Liver (tissue), 9 donors: ENCODE measurements around the gene LIM2. TPM values are rescaled to one million over a fixed set of nuclear protein-coding genes. Genes with fewer than 3 reads are reported as not detected.

Experiments used
- DNase-seq: peaks from one replicate; pipeline ENCODE4 v3.0.0-alpha.2; 2017; ENCODE audit warnings: low spot score
- H3K27ac ChIP-seq, 2 donors: one replicate each; pipeline ENCODE4 v1.7.0; 2013; ENCODE audit warnings: inconsistent platforms in 2 of 2, low read length in 2 of 2, control low read depth in 1 of 2, low read depth in 1 of 2, mild to moderate bottlenecking in 1 of 2
- H3K27me3 ChIP-seq, 4 donors: one replicate each; pipeline versions ENCODE4 v1.6.1 to v1.7.0; 2013; ENCODE audit warnings: low read length in 3 of 4, inconsistent platforms in 1 of 4, mild to moderate bottlenecking in 1 of 4, moderate library complexity in 1 of 4; ENCODE audit not compliant: control insufficient read depth in 4 of 4, insufficient read depth in 4 of 4
- H3K36me3 ChIP-seq, 4 donors: one replicate each; pipeline versions ENCODE4 v1.6.1 to v1.7.0; 2013; ENCODE audit warnings: low read length in 3 of 4, mild to moderate bottlenecking in 3 of 4, low read depth in 1 of 4, moderate library complexity in 1 of 4; ENCODE audit not compliant: control insufficient read depth in 4 of 4, insufficient read depth in 3 of 4
- H3K4me1 ChIP-seq, 4 donors: one replicate each; pipeline versions ENCODE4 v1.6.1 to v1.7.0; 2013; ENCODE audit warnings: low read length in 3 of 4, mild to moderate bottlenecking in 3 of 4, moderate library complexity in 1 of 4; ENCODE audit not compliant: control insufficient read depth in 4 of 4, insufficient read depth in 4 of 4
- H3K4me3 ChIP-seq, 3 donors: one replicate each; pipeline versions ENCODE4 v1.6.1 to v1.7.0; 2013; ENCODE audit warnings: low read length in 3 of 3, control low read depth in 1 of 3, low read depth in 1 of 3, mild to moderate bottlenecking in 1 of 3
- H3K9ac ChIP-seq, 2 donors: one replicate each; pipeline ENCODE4 v1.7.0; 2013; ENCODE audit warnings: low read length in 2 of 2, mild to moderate bottlenecking in 2 of 2, moderate library complexity in 2 of 2, control low read depth in 1 of 2, low read depth in 1 of 2
- H3K9me3 ChIP-seq, 4 donors: one replicate each; pipeline versions ENCODE4 v1.6.1 to v1.7.0; 2013; ENCODE audit warnings: low read length in 3 of 4; ENCODE audit not compliant: control insufficient read depth in 4 of 4
- FOXA2 ChIP-seq: IDR thresholded peaks from 2 replicates; pipeline ENCODE4 v1.6.1; 2016; ENCODE audit warnings: antibody characterized with exemption
- HNF4G ChIP-seq: IDR thresholded peaks from 2 replicates; pipeline ENCODE4 v1.6.1; 2016; ENCODE audit warnings: antibody characterized with exemption
- TAF1 ChIP-seq: conservative IDR thresholded peaks from 2 replicates; pipeline ENCODE4 v1.6.1; 2016; ENCODE audit warnings: antibody characterized with exemption, mild to moderate bottlenecking
- WGBS: extraction: QIAGEN DNeasy Blood & Tissue Kit; methylation state at CpG from one replicate; pipeline ENCODE4 v1.1.7; 2013; 5-methylcytosine and 5-hydroxymethylcytosine counted together
- polyA plus RNA-seq, 2 donors: library from polyadenylated mRNA; stranded (reverse) in 1 of 2; unstranded in 1 of 2; fragments of 200-250 nt in 1 of 2; fragments of >200 nt in 1 of 2; fragmentation: Nextera tagmentation in 1 of 2; extraction: Ambion mirVana in 1 of 2; gene quantifications; one replicate each; pipeline versions ENCODE4 v1.2.1 to v1.2.3, GENCODE V29; 2013 to 2015
- total RNA-seq, 2 donors: library from RNA; depleted of rRNA; stranded (reverse); fragments of >200 nt; gene quantifications; one replicate each; pipeline ENCODE4 v1.2.3, GENCODE V29; 2014
- TF ChIP-seq, protein P1 (sequence below): IDR thresholded peaks from 2 replicates; pipeline ENCODE4 v1.6.1; 2016; ENCODE audit warnings: antibody characterized with exemption, mild to moderate bottlenecking
- TF ChIP-seq, protein P2 (sequence below): IDR thresholded peaks from 2 replicates; pipeline ENCODE4 v1.6.1; 2016; ENCODE audit warnings: antibody characterized with exemption
- TF ChIP-seq, protein P3 (sequence below): IDR thresholded peaks from 2 replicates; pipeline ENCODE4 v1.6.1; 2016; ENCODE audit warnings: antibody characterized with exemption
- donor health status: healthy.
- donor health status: healthy.
- donor health status: healthy.
- donor health status: healthy.
- donor health status: healthy.

LIM2 gene
- total and polyA plus RNA-seq, 4 donors = not detected

DNA sequence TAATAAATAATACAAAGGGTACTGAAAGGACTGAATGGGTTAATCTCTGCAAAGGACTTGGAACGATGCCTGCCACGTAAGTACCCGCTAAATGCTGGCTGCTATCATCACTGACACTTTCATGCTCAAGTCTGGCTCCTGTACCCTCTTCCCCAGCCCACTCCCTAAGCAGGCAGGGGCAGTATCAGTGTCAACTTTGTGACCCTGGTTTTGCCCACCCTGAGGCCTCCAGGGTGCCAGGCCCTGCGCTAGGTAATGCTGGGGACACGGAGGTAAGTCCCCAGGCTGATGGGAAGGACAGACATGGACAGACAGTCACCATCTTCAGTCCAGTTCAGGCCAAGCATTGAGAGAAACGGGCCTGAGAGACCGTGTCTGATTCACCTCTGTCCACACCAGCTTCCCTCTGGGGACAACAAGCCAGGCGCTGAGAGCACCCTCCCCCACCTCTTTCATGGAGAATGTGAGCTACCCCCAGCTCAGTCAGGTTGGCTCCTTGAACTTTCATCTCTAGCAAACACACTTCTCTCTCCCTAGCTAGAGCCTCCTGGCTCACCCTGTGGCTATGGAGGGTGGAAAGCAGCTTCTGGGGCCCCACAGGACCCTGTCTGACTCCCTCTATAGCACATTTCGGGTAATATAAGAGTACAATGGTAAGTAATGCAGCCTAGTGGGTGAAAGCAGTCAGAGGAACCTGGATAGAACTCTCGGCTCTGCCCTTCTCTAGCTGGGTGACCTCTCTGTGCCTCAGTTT, 22.4 kb downstream of the LIM2 start (continued):
- TF ChIP-seq, protein P1, sequence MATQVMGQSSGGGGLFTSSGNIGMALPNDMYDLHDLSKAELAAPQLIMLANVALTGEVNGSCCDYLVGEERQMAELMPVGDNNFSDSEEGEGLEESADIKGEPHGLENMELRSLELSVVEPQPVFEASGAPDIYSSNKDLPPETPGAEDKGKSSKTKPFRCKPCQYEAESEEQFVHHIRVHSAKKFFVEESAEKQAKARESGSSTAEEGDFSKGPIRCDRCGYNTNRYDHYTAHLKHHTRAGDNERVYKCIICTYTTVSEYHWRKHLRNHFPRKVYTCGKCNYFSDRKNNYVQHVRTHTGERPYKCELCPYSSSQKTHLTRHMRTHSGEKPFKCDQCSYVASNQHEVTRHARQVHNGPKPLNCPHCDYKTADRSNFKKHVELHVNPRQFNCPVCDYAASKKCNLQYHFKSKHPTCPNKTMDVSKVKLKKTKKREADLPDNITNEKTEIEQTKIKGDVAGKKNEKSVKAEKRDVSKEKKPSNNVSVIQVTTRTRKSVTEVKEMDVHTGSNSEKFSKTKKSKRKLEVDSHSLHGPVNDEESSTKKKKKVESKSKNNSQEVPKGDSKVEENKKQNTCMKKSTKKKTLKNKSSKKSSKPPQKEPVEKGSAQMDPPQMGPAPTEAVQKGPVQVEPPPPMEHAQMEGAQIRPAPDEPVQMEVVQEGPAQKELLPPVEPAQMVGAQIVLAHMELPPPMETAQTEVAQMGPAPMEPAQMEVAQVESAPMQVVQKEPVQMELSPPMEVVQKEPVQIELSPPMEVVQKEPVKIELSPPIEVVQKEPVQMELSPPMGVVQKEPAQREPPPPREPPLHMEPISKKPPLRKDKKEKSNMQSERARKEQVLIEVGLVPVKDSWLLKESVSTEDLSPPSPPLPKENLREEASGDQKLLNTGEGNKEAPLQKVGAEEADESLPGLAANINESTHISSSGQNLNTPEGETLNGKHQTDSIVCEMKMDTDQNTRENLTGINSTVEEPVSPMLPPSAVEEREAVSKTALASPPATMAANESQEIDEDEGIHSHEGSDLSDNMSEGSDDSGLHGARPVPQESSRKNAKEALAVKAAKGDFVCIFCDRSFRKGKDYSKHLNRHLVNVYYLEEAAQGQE = peak; percentile 54
- TF ChIP-seq FOXA2 (peak; percentile 6), TAF1 (peak; percentile 86)
- TF ChIP-seq, protein P2, sequence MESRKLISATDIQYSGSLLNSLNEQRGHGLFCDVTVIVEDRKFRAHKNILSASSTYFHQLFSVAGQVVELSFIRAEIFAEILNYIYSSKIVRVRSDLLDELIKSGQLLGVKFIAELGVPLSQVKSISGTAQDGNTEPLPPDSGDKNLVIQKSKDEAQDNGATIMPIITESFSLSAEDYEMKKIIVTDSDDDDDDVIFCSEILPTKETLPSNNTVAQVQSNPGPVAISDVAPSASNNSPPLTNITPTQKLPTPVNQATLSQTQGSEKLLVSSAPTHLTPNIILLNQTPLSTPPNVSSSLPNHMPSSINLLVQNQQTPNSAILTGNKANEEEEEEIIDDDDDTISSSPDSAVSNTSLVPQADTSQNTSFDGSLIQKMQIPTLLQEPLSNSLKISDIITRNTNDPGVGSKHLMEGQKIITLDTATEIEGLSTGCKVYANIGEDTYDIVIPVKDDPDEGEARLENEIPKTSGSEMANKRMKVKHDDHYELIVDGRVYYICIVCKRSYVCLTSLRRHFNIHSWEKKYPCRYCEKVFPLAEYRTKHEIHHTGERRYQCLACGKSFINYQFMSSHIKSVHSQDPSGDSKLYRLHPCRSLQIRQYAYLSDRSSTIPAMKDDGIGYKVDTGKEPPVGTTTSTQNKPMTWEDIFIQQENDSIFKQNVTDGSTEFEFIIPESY = no peak

DNA sequence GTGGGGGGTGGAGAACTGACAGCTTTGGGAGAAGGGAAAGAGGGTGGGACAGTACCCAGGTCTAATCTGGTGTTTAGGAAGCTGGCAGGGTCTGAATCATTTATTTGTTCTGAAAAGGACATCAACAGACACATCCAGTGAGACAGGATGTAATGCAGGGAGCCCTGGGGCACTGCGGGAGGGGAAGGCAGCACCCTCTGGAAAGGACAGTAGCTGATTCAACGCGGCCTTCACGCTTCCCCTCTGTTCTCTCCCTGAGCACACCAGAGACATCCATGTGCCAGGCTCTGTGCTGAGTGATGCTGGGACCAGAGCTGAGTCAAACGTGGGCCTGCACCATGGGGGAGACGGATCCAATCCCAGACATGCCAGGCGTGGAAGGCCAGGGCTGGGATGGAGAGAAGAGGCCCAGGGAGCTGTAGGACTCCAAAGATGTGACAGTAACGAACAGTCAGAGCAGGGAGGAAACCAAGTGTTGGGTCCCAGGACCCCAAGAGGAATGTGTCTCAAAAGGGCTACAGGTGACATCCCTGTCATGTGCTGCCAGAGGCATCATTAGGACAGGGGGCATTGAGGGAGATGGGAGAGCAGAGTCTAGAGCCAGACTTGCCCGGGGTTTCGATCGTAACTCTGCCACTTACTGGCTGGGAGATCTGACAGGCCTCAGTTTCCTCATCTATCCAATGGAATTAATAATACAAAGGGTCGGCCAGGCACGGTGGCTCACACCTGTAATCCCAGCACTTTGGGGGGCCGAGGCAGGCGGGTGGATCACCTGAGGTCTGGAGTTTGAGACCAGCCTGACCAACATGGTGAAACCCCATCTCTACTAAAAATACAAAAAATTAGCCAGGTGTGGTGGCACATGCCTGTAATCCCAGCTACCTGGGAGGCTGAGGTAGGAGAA, 23.3 kb downstream of the LIM2 start:
- Histone ChIP-seq H3K4me1 (peaks cover 2 to 50% (median 28%) of the 10 kb centered on the region in 4 donors), H3K27me3 (no peaks in the 10 kb centered on the region), H3K27ac (peak overlapping the region; percentile 91), H3K36me3 (no peaks in the 10 kb centered on the region), H3K9ac (peak overlapping the region; percentile 69 to 87), H3K4me3 (peak overlapping the region in 2 of 3 donors; percentile 49 to 67), H3K9me3 (no peaks in the 10 kb centered on the region)
- TF ChIP-seq FOXA2 (no peak), HNF4G (no peak)
- TF ChIP-seq, protein P1 = peak; percentile 94
- TF ChIP-seq, protein P3, sequence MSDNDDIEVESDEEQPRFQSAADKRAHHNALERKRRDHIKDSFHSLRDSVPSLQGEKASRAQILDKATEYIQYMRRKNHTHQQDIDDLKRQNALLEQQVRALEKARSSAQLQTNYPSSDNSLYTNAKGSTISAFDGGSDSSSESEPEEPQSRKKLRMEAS = no peak
- TF ChIP-seq, protein P2 = no peak
- DNase-seq = no peak
- 58% methylated on average over 15 of the region's 15 CpGs for WGBS
